ENCODE measurements around the gene AGPAT2.
A peak's percentile ranks its signal among the peaks of the same experiment; 100 is the strongest.
"Not testable (repeated sequence)": the region's sequence is repeated elsewhere in the genome, so short reads cannot be mapped to it uniquely, and the experiment has no call there.

Gene AGPAT2

GRCh38 chr9:136645352-136645902 is 41.8 kb downstream of the AGPAT2 start:
- no peak for DNase-seq (ENCODE audit: low spot score)

DNA sequence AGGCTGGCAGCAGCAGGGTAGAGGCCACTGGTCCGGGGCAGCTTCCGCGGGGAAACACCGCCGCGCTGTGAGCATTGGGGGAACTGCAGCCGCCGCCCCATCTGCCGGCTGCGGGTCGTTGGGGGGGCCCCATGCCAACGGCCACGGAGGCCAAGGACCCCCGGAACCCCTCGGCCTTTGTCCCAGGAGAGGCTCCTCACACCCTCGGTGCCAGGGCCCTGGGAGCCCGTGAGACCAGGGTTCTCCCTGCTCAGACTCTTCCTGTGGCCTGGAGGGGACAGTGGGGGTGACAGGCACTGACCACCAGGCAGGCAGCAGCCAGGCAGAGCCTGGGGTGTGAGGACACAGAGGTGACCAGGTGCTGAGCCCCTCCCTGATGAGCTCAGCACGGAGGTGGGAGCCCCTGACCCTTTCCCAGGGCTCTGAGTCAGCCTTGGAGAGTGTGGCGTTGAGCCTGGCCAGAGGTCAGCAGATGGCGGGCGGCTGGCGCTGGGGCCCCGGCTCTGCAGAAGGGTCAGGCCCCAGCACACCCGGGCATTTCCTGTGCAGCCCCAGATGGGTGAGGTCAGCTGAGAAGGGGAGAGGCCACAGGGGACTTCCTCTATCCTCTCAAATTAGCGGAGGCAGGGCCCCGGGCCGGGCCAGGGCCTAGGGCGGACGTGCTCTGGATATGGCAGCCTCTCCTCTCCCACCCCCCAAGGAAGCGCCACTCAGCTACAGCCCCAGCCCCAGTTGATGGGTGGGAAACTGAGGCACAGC is 42.5 kb downstream of the AGPAT2 start:
- peak; percentile 97 for DNase-seq (ENCODE audit: low spot score)

GRCh38 chr9:136644343-136644592 is 43.0 kb downstream of the AGPAT2 start:
- no peak for DNase-seq (ENCODE audit: low spot score)

DNA sequence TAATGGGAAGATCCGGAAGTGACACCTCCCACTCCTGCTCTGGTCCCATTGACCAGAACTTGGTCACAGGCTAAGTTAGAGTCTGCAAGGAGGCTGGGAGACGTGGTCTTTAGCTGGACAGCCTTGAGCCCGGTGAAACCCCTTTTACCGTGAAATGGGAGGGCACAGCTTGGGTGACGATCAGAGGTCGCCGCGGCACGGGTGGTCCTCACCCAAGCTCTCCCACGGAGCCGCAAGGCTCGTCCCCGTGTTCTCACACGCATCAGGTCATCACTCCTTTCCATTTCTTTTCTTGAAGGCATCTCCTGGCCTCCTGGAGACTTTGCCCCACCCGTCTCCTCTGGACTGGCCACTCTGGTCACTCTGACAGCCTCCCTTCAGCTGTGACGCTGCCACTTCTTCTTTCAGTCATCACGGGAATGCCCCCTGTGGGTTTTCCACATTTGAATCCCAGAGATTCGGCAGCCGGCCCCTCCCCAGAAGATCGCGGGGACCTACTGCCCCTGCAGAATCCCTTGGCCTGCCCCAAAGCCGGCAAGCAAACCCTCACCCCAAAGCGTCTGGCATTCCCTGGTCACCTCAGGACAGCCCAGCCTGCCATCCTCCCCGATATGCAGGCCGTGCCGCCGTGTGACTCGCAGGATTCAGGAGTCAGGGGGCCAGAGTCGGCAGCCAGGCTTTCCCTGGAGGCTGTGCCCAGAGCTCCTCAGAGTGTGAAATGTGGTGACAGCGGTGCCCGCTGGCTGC is 43.5 kb downstream of the AGPAT2 start:
- no peak for DNase-seq (ENCODE audit: low spot score)

DNA sequence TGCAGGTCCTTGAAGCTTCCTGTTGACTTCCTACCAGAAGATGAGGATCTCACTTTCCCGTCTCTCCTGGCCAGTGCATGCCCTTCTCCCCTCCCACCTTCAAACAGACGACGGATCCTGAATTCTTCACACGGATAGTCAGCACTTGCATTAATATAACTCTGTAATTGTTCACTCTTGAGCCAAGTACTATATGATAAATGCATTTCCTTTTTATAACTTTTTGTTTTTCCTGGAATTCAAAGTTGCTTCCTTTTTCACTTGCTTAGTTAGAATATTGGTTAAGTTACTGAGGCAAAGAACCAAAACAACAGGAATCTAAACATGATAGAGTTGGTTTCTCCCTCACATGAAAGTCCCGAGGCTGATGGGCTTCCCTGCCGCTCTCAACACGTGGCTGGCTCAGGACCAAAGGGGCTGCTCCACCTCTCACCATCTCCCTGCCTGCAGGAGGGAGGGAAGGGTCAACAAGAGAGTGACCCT is 44.8 kb downstream of the AGPAT2 start:
- DNase-seq (ENCODE audit: low spot score) = no peak

DNA sequence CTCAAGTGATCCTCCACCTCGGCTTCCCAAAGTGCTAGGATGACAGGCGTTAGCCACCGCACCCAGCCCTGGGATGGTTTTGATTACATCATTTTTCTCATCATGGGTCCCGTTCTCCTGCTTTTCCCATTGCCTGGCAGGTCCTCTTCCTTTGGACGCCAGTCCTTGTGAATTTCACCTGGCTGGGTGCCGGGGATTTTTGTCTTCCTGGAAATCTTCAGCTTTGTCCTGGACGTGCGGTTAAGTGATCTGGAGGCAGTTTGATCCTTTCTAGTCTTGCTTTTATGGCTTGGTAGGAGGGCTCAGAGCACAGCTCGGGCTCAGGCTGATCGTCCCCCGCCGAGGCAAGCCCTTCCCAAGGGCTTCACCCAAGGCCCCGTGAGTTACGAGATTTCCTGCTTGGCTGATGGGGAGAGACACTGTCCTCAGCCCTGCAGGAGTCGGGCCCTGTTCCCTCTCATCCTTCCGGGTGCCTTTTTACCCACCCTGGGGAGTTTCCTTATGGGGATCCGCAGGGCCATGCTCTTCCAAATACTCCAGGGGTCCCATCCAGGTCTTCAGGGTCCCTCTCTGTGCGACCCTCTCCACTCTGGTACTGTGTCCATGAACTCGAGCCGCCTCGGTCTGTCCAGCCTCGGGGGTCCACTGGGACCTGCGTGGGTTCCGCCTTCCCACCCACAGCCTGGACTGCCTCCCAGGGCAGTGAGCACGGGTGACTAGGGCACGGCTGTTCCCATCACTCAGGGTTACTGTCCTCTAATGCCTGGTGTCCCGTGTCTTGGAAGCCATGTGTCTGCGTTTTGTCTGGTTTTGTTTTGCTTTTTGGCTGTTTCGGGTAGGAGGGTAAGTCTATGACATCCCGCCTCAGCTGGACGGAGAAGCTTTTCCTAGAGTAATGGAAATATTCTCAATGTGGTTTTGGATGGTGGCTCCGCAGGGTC is 46.8 kb downstream of the AGPAT2 start:
- no peak for DNase-seq (ENCODE audit: low spot score)

DNA sequence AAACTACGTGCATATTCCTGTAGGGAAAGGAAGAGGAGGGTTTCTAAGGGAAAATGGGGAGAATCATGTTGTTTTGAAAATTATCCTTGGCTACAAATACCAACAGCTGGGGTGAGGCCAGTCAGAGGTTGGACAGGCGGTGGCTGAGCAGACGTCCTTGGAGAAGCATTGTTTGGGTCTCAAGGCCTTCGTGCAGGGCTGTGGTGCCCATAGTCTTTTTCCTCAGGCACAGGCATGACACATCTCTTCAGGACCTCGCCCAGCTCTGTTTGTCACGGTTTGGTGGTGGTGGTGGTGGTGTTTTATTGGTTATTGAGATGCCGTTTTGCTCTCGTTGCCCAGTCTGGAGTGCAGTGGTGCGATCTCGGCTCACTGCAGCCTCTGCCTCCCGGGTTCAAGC is 52.4 kb downstream of the AGPAT2 start:
- DNase-seq (ENCODE audit: low spot score) = no peak

GRCh38 chr9:136632491-136633106 is 54.7 kb downstream of the AGPAT2 start:
- DNase-seq (ENCODE audit: low spot score) = not testable (repeated sequence)

- DNase-seq (ENCODE audit: low spot score) = not testable (repeated sequence)
Measured at GRCh38 chr9:136632072-136632471, 55.2 kb downstream of the AGPAT2 start.

- peak; percentile 80 for DNase-seq (ENCODE audit: low spot score)
Measured at GRCh38 chr9:136631038-136632000, 55.9 kb downstream of the AGPAT2 start.

DNA sequence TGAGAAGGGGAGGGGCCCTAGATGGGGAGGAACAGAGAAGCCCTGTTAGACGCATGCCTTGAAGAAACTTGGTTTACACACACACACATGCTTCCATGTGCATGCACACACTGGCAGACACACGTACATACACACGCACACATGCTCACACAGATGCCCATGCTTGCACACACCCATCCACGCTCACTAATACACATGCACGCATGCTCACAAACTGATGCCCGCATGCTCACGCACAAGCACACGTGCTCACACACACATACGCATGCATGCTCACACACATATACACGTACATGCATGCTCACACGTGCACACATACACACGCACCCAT is 56.6 kb downstream of the AGPAT2 start:
- DNase-seq (ENCODE audit: low spot score) = no peak

- DNase-seq (ENCODE audit: low spot score) = peak; percentile 90
Measured at GRCh38 chr9:136629879-136630661, 57.2 kb downstream of the AGPAT2 start.

DNA sequence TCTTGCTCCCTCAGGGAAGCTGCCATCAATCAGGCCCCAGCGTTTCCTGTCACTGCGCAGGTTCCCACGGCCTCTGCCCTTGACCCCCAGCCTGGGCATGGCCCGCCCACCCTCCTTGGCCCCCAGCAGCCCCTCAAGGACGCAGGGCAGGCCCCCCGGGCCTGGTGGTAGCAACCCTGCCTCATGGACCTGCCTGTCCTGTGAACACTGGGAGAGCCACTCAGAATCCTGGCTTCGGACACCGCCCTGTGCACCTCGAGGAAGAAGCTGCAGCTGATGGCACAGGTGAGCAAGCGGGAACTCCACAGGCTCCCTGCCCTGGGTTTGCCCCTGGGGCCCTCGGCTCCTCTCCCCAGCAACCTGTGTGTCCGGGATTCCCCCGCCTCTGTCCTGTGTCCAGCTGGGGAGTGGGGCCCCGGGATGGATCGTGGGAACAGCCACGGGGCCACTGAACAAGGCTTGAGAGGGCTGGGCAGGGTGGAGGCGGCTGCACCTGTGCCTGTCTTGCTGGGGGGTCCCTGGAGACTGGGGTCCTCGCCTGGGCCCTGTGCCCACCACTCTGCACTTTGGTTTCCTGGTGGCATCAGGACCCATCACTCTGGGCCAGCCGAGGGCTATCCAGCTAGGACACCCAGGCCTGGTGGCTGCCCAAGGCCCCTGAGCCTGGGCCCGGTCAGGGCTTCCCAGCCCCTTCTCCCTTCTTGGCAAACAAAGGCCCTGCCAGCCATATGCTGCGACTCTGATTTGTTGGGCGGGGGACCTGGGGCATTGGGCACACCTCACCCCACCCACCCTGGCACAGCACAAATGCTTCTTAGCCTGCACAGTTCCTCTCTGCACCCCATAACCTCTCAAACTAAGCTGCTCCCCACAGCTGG is 58.0 kb downstream of the AGPAT2 start:
- no peak for DNase-seq (ENCODE audit: low spot score)

DNA sequence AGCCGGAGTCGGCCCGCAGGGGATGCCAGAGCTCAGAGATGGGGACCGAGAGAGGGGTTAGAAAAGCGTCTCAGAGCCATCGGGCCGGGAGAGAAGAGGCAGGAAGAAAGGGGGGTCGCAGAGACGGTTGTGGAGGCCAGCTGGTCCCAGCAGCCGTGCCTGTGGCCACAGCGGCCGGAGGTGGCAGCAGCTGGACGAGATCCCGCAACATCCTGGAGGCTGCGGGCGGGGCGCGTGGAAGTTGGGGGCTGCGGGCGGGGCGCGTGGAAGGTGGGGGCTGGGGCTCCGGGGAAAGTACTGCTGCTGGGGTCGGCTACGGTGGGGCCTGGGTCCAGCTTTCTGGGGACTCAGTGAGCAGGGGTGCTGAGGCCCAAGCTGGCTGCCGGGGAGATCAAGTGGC is 59.0 kb downstream of the AGPAT2 start:
- no peak for DNase-seq (ENCODE audit: low spot score)

GRCh38 chr9:136627703-136628102 is 59.6 kb downstream of the AGPAT2 start:
- no peak for DNase-seq (ENCODE audit: low spot score)

- DNase-seq (ENCODE audit: low spot score) = peak; percentile 68
Measured at GRCh38 chr9:136626740-136627642, 60.3 kb downstream of the AGPAT2 start.

GRCh38 chr9:136626066-136626725 is 61.1 kb downstream of the AGPAT2 start:
- no peak for DNase-seq (ENCODE audit: low spot score)
